Renal pelvis (tissue), 4 donors: ENCODE data around the gene TBC1D22A. TPM values are rescaled to one million over a fixed set of nuclear protein-coding genes. Genes with fewer than 3 reads are reported as not detected.

Experiments used
- DNase-seq: peaks from one replicate; pipeline ENCODE4 v3.0.0-alpha.2; 2013
- polyA plus RNA-seq, 3 donors: library from polyadenylated mRNA; unstranded; fragments of 120-200 nt; gene quantifications; one replicate each; pipeline ENCODE4 v1.2.1, GENCODE V29; 2013; ENCODE audit not compliant: insufficient read length in 3 of 3

TBC1D22A gene
- polyA plus RNA-seq, 3 donors = 16.9 to 19.2 (median 19.1) TPM

- no peak for DNase-seq
These were observed 388.0 kb downstream of the TBC1D22A start for GRCh38 chr22:47150426-47150825.

GRCh38 chr22:47151064-47151463, 388.6 kb downstream of the TBC1D22A start:
- DNase-seq = no peak

- DNase-seq = no peak
These were observed 389.0 kb downstream of the TBC1D22A start for GRCh38 chr22:47151490-47151889.

GRCh38 chr22:47152236-47152635, 389.8 kb downstream of the TBC1D22A start:
- DNase-seq = no peak

- no peak for DNase-seq
These were observed 390.5 kb downstream of the TBC1D22A start for GRCh38 chr22:47152938-47153337.

- DNase-seq = no peak
These were observed 391.5 kb downstream of the TBC1D22A start for GRCh38 chr22:47153854-47154525.

- DNase-seq = no peak
These were observed 392.2 kb downstream of the TBC1D22A start for GRCh38 chr22:47154621-47155081.

- DNase-seq = no peak
These were observed 392.9 kb downstream of the TBC1D22A start for GRCh38 chr22:47155131-47155885.

GRCh38 chr22:47155912-47156311, 393.5 kb downstream of the TBC1D22A start:
- DNase-seq = no peak

GRCh38 chr22:47156352-47157092, 394.1 kb downstream of the TBC1D22A start:
- DNase-seq = no peak

- no peak for DNase-seq
These were observed 394.6 kb downstream of the TBC1D22A start for GRCh38 chr22:47157093-47157420.

- no peak for DNase-seq
These were observed 395.2 kb downstream of the TBC1D22A start for GRCh38 chr22:47157486-47158270.

GRCh38 chr22:47158457-47158856, 396.0 kb downstream of the TBC1D22A start:
- DNase-seq = no peak

- DNase-seq = no peak
These were observed 397.1 kb downstream of the TBC1D22A start for GRCh38 chr22:47159592-47159991.

GRCh38 chr22:47160141-47160541, 397.7 kb downstream of the TBC1D22A start:
- no peak for DNase-seq

GRCh38 chr22:47160781-47161520, 398.5 kb downstream of the TBC1D22A start:
- DNase-seq = no peak

GRCh38 chr22:47161631-47162030, 399.2 kb downstream of the TBC1D22A start:
- no peak for DNase-seq

GRCh38 chr22:47162865-47163264, 400.4 kb downstream of the TBC1D22A start:
- DNase-seq = no peak

- DNase-seq = no peak
These were observed 401.0 kb downstream of the TBC1D22A start for GRCh38 chr22:47163481-47163855.

- DNase-seq = no peak
These were observed 401.5 kb downstream of the TBC1D22A start for GRCh38 chr22:47163856-47164513.
